AG04450 (cell line): ENCODE results near the gene VENTX. TPM values are rescaled to one million over a fixed set of nuclear protein-coding genes. Genes with fewer than 3 reads are reported as not detected.

Experiments
- CTCF ChIA-PET: fragments of 300-600, 350-600 bp; formaldehyde crosslinking; extraction: SDS; loops from one replicate; lab custom pipeline; 2022; ENCODE audit warnings: antibody characterized with exemption, inconsistent platforms; lab: Charles Lee
- POLR2A ChIA-PET: fragments of 350-600 bp; formaldehyde crosslinking; extraction: SDS; loops from one replicate; lab custom pipeline; 2021; ENCODE audit warnings: antibody characterized with exemption, inconsistent platforms; lab: Yijun Ruan, JAX
- DNase-seq: peaks from one replicate; pipeline ENCODE4 v3.0.0-alpha.2; 2011; ENCODE audit warnings: low read depth, low spot score
- H3K27ac ChIP-seq: one replicate; pipeline ENCODE4 v1.5.1; 2012; ENCODE audit warnings: low read depth, low read length, control low read depth
- H3K27me3 ChIP-seq: one replicate; pipeline ENCODE4 v1.6.0; 2012; ENCODE audit warnings: low read length; ENCODE audit not compliant: control insufficient read depth, insufficient read depth
- H3K4me3 ChIP-seq: 2 replicates; pipeline ENCODE4 v1.5.1; 2011; ENCODE audit warnings: mild to moderate bottlenecking, low read depth, low read length, control low read depth
- H3K9me3 ChIP-seq: 2 replicates; pipeline ENCODE4 v1.5.1; 2012; ENCODE audit warnings: low read length; ENCODE audit not compliant: control insufficient read depth, insufficient read depth
- CTCF ChIP-seq: IDR thresholded peaks from 2 replicates; pipeline ENCODE4 v1.5.1; 2011; ENCODE audit warnings: low read depth, low read length, control low read depth, inconsistent platforms
- polyA plus RNA-seq: library from polyadenylated mRNA; depleted of rRNA; stranded (reverse); fragments of >200 nt; gene quantifications from 2 replicates; pipeline ENCODE4 v1.2.3, GENCODE V29; 2011

VENTX gene
- polyA plus RNA-seq, 1 experiment, result not detected

- TF ChIP-seq CTCF, result no peak
- ChIA-PET CTCF (no interaction called here), POLR2A (no interaction called here)
- DNase-seq, result no peak
- Histone ChIP-seq H3K4me3 (no peak overlapping the region), H3K27me3 (no peaks in the 10 kb centered on the region), H3K27ac (no peak overlapping the region), H3K9me3 (peaks cover 93% of the 10 kb centered on the region)
Measured at GRCh38 chr10:133208466-133208865, 29.2 kb upstream of the VENTX start.

GRCh38 chr10:133209117-133209516 is 28.5 kb upstream of the VENTX start:
- TF ChIP-seq CTCF, result no peak
- POLR2A ChIA-PET, result no interaction called here

GRCh38 chr10:133209641-133210040 is 28.0 kb upstream of the VENTX start:
- no peak for DNase-seq
- TF ChIP-seq CTCF, result no peak
- ChIA-PET POLR2A (no interaction called here), CTCF (no interaction called here)
- peaks cover 93% of the 10 kb centered on the region for H3K9me3 ChIP-seq
- no peak overlapping the region for H3K27ac ChIP-seq
- no peaks in the 10 kb centered on the region for H3K27me3 ChIP-seq
- H3K4me3 ChIP-seq, result no peak overlapping the region

More at GRCh38 chr10:133209117-133209516, 28.5 kb upstream of the VENTX start:
- DNase-seq, result no peak
- no peaks in the 10 kb centered on the region for H3K27me3 ChIP-seq
- no peak overlapping the region for H3K4me3 ChIP-seq
- no peak overlapping the region for H3K27ac ChIP-seq
- CTCF ChIA-PET, result no interaction called here
- H3K9me3 ChIP-seq, result peaks cover 93% of the 10 kb centered on the region

GRCh38 chr10:133210398-133211140 is 27.1 kb upstream of the VENTX start:
- Histone ChIP-seq H3K27me3 (no peaks in the 10 kb centered on the region), H3K4me3 (no peak overlapping the region), H3K9me3 (peaks cover 93% of the 10 kb centered on the region), H3K27ac (no peak overlapping the region)
- no peak for TF ChIP-seq CTCF
- CTCF ChIA-PET, result no interaction called here
- POLR2A ChIA-PET, result no interaction called here
- no peak for DNase-seq

GRCh38 chr10:133211141-133211830 is 26.4 kb upstream of the VENTX start:
- H3K4me3 ChIP-seq, result no peak overlapping the region
- CTCF ChIA-PET, result no interaction called here
- no peaks in the 10 kb centered on the region for H3K27me3 ChIP-seq
- no peak for TF ChIP-seq CTCF
- DNase-seq, result no peak
- POLR2A ChIA-PET, result no interaction called here
- peaks cover 91% of the 10 kb centered on the region for H3K9me3 ChIP-seq
- no peak overlapping the region for H3K27ac ChIP-seq
